HG02798 (cell line): ENCODE data around the gene KIAA0040.
A peak's percentile ranks its signal among the peaks of the same experiment; 100 is the strongest.

ENCODE experiments used
- ATAC-seq: cut with Tn5 transposase; IDR thresholded peaks from one replicate; pipeline ENCODE4 v1.9.1; 2021; ENCODE audit warnings: mild to moderate bottlenecking; ENCODE audit not compliant: unreplicated experiment, poor library complexity

Gene KIAA0040

DNA sequence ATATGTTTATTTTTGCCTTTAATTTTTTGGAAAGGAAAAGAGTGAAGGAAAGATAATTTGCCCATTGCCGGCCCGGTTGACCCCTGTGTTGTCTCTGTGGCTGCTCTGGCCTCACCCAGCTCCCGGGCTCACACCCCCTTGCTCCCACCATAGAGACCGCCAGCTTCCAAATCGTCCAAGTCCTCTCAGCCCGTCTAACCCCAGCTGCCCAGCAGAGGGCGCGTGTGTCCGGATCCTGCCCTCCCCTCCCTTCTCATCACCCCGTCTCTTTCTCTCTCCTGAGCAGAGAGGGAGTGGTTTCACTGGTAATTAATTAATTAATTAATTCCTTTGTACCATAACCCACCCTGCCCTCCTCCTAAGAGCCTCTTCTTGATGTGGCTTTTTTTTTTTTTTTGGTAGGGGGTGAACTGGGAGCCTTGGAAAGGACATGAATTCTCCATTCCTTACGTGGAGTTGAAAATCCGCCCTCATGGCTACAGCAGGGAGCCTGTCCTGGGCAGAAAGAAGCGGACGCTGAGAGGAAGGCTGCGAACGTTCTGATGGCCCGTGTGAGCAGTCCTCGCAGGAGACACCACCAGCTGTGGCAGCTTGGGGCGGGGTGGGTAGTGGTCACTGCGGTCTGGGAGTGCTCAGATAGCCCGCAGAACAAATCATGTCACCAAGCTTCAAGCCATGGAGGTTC, 45.9 kb downstream of the KIAA0040 start:
- peak; percentile 55 for ATAC-seq

- no peak for ATAC-seq
Observed at GRCh38 chr1:175145899-175146528, 46.6 kb downstream of the KIAA0040 start.

DNA sequence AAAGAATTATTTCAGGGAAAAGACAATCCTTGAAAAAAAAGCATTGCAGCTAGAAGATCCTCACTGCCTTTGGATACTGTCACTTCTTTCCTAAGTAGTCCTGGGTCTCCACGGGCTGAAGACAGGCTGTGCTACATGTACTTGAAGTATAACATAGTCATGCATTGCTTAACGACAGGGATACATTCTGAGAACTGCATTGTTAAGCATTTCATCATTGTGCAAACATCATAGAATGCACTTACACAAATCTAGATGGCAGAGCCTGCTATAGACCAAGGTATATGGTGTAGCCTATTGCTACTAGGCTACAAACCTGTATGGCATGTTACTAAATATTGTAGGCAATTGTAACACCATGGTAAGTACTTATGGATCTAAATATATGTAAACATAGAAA, 54.0 kb downstream of the KIAA0040 start:
- no peak for ATAC-seq

DNA sequence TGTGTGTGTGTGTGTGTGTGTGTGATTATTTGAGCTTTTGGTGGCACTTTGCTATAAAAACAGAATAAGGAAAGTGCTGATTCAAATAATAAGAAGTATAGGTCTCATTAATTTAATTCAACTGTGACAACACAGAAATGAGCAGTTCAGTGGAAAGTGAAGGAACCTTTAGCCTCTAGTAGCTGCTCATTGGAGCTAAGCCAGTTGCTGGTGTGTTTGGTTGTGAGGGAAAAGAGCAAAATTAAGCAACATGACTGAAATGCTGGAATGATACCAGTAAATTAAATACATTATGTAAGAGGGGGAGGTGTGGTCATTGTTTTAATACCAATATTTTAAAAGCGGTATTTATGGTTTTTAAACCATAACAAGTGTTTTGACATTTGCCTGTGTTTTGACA, 55.2 kb downstream of the KIAA0040 start:
- ATAC-seq, result no peak

DNA sequence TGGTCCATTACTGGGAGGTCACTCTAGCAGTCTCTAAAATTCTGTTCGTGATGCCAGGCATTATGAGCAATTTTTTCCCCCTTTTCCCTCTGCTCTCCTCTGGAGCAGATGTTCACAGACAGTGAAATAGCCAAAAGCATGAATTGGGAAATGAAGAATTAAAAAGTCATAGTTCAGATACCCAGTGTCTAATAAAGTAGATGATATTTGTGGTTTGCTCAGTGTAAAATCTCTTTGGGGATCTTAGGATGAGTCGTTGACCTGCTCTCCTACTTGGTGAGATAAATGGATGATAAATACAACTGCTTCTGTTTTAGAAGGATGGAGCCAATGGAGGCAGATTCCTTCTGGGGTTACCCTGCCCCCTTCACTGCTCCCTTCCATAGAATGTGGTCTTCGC, 56.3 kb downstream of the KIAA0040 start:
- no peak for ATAC-seq

DNA sequence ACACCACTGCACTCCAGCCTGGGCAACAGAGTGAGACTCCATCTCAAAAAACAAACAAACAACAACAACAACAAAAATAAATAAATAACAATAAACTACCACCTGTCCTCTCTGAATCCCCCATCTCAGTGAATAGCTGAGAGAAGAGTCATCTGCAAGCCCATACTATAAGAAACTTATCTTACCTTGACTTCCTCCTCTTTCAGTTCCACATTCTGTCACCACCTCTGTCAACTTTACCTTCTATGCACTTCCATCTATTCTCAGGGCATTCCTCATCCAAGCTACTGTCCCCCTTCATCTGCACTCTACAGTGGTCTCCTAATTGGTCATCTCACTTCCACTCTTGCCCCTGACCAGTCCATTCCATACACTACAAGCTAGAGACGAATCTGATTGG, 58.1 kb downstream of the KIAA0040 start:
- ATAC-seq, result no peak

GRCh38 chr1:175133673-175134435, 58.7 kb downstream of the KIAA0040 start:
- ATAC-seq, result no peak

DNA sequence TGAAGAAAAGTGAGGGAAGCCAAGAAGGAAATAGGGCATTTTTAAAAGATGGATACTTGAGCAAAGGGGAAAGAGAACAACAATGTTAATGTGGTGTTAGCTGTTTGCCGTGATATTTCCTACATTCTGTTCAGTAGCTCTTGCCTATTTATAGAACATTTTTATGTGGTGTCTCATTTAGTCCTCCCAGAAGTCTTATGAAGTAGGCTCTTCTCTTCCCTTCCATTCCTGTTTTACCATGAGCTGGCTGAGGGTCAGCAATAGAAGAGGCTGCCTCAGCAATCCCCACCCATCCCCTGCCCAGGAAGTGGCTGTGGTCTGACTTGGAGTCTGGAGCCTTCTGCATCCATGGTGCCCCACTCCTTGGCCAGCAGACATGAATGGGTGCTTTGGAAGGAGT, 60.1 kb downstream of the KIAA0040 start:
- ATAC-seq, result no peak

DNA sequence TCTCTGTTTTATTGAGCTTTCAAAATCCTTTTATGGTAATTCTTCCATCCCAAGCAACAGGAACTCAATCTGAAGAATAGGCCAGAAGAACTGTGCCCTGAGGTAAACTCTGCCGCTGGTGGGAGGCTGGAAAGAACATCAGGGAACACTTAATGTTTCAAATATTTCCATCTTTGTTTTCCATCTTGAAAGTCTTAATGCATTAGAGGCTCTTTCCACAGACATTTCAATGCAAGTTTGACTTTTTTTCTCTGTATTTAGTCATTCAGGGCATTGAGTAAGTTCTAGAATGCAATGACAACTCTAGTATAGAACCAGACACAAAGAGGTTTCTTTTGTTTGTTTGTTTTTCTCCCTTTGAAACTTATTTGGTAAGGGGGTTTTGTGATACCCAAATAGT, 61.5 kb downstream of the KIAA0040 start:
- ATAC-seq, result no peak

- no peak for ATAC-seq
Observed at GRCh38 chr1:175130649-175131045, 61.9 kb downstream of the KIAA0040 start.

GRCh38 chr1:175129997-175130648, 62.5 kb downstream of the KIAA0040 start:
- ATAC-seq, result no peak

- ATAC-seq, result no peak
Observed at GRCh38 chr1:175129644-175129996, 63.0 kb downstream of the KIAA0040 start.

DNA sequence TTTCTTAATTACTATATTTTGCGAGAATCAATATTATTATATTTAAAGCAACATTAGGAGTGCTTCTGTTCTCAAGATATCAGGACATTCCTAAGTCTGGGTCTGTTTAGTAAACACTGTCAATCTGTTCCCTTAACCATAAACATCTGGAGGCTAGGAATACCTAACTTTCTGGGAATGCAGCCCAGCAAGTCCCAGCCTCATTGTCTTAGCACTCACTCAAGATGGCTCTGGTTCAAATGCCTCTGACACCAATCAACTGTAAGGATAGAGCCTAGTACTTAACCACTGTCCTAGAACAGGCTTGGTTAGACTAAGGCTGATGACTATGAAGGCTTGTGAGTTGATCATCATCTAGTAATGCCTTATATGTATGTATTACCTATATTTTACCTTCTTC, 63.4 kb downstream of the KIAA0040 start:
- no peak for ATAC-seq

DNA sequence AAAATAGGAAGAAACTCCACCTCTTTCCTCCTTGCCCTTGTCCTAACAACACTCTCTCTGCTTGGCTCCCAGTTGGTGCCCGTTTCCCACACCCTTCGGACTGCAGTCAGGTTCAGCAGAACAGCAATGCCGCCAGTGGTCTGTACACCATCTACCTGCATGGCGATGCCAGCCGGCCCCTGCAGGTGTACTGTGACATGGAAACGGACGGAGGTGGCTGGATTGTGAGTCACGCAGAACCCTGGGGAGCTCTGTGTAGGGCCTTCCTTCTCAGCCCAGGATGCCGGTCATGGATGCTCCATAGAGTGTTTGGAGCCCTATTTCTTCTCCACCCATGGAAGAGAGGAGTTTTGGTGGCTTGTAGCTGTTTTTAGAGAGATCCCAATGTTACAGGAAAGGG, 64.1 kb downstream of the KIAA0040 start:
- ATAC-seq, result no peak

DNA sequence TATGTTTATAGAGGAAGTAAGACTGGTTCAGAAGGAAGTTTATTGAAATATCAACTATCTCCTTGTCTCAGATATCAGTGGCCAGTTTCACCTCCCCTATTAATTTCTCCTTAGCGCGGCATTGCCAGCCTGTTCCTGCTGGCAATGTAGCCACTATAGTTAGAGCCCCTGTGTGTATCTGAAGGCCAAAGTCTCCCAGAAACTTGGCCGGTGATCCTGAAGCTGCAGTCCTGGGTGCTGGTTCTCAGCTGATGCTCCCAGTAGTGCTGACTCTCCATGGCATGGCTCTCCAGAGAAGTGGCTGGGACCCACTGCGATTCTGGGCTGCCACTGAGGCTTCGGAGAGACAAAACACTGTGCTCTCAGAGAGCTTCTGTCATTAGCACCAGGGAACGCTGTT, 65.0 kb downstream of the KIAA0040 start:
- no peak for ATAC-seq

DNA sequence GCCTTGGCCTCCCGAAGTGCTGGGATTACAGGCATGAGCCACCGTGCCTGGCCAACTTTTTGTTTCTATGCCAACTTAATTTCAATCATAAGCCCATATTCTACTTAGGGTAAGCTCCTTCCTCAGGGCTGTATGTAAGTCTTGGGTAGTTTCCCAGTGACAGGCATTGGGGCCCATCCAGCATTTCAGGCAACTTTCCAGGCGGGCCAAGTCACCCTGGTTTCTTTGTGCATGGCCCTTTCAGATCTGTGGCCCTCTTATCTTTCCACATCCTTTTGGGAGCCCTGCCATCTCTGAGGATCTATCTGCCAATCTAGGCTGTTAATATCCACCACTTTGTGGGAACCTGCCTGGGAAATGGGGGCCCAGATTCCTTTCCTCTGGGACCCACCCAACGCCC, 66.2 kb downstream of the KIAA0040 start:
- no peak for ATAC-seq

DNA sequence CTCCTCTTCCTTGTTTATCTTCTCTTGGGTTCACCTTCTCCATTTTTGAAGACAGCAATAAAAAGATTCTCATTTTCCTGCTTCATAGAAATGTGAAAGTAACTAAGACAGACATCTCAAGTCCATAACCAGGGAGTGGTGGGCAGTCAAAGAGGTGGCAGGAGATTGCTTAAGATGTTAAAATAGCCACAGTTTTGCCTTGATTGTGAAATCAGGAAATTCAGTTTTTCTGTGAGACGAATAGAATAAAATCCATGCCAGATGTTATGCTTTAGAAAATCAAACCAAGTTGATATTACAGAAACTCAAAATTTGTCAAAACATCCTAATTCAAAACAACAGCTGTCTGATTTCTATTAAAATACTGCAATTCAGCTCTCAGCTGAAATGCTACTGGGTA, 67.7 kb downstream of the KIAA0040 start:
- ATAC-seq, result no peak

GRCh38 chr1:175120511-175120910, 72.1 kb downstream of the KIAA0040 start:
- ATAC-seq, result no peak

GRCh38 chr1:175118375-175119367, 73.9 kb downstream of the KIAA0040 start:
- ATAC-seq, result peak; percentile 77

- no peak for ATAC-seq
Observed at GRCh38 chr1:175116903-175117302, 75.7 kb downstream of the KIAA0040 start.
